NCI-H2107 treated with DMSO at 0.1 percent for 48 hours (cell line): ENCODE data around the gene RCBTB2.

ENCODE experiments used
- DNase-seq: peaks from one replicate; lab custom pipeline; 2025; ENCODE audit not compliant: unreplicated experiment; lab: John Stamatoyannopoulos, UW

The RCBTB2 gene

DNA sequence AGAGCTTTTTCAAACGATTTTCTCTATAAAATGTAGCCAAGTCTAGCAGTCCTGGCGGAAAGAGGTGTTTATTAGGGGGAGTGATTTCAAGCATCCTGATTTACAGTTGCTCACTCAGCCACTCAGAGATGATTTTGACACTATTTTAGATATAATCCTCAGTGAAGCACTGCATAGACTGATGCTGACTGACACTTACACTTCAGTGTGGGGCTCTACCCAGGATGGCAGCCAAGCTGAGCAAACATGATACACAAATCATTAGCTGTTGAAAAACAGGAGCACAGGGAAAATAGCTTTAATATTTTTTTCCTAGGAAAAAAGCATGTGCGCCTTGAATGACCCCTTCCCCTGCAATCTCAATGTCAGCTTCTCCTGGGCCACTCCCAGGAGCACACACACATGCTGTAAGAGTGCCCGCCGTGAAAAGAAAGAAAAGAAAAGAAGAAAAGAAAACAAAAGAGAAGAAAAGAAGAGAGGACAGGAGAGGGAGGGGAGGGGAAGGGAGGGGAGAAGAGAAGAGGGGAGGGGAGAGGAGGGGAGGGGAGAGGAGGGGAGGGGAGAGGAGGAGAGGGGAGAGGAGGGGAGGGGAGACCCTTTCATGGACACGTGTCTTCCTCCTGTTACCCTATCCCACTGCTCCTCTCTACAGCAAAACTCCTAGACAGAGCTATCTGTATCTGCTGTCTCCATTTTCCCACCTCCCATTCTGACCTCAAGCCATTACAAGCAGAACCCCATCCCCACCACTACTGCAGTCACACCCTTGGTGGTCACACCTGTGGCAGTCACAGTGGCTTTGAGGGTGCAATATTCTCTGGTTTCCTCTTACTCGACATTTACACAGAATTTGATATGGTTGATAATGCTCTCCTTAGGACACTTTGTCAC is 36.4 kb downstream of the RCBTB2 start:
- peak; percentile 5 for DNase-seq

DNA sequence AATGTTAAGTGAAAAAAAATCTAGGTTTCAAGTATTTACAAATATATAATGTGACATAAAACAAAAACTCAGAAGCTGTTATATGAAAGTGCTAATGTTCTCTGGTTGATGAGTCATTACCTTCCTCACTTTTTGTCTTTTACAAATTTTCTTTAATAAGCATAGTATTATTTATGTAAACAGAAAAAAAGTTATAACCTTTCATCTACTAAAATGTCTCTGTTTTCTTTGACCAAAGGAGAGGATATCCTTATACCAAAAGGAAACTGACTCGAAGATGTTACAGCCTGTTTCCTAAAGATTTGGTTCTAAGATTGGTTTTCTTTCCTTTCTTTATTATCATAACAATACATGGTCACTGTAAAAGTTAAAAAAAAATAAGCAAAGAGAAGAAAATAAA is 38.0 kb downstream of the RCBTB2 start:
- DNase-seq, result no peak

DNA sequence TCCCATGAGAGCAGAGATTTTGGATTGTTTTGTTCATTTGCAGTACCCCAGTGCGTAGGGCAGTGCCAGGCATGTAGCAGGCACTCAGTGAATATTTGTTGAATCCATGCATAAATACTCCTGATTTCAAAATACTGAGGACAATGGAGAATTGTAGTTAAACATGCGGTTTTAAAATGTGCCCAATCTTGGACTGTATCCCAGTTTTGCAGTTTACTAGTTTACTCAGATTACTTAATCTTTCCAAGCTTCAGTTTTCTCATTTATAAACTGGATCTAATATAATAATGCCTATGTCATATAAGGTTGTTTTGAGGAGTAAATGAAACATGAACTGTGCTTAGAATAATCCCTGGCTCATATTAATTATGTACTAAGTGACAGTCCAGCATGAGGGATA is 39.0 kb downstream of the RCBTB2 start:
- peak; percentile 36 for DNase-seq

- no peak for DNase-seq
These were observed 39.7 kb downstream of the RCBTB2 start for GRCh38 chr13:48493066-48493765.

GRCh38 chr13:48492470-48493065 is 40.3 kb downstream of the RCBTB2 start:
- DNase-seq, result no peak

GRCh38 chr13:48492096-48492440 is 40.8 kb downstream of the RCBTB2 start:
- DNase-seq, result no peak

GRCh38 chr13:48491423-48492095 is 41.3 kb downstream of the RCBTB2 start:
- no peak for DNase-seq

GRCh38 chr13:48490241-48490640 is 42.6 kb downstream of the RCBTB2 start:
- no peak for DNase-seq

DNA sequence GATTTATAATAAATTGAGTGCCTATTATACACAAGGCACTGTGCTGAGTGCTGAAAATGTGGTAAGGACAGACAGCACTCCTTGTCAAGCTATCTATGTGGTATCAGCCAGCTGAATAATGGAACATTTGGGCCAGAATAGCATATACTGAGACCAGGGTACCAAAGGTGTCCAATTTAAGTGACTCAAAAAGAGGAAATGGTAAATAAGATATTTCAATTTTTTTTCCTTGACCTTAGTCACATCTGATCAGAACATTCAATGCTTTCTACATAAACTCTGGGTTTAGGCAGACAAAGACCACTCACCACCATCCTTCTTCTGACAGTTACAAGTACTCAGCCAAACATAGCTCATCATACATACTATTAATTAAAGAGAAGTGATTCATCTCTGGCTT is 43.2 kb downstream of the RCBTB2 start:
- no peak for DNase-seq

GRCh38 chr13:48488995-48489394 is 43.9 kb downstream of the RCBTB2 start:
- no peak for DNase-seq

GRCh38 chr13:48487968-48488367 is 44.9 kb downstream of the RCBTB2 start:
- DNase-seq, result no peak

GRCh38 chr13:48486836-48487235 is 46.0 kb downstream of the RCBTB2 start:
- no peak for DNase-seq

DNA sequence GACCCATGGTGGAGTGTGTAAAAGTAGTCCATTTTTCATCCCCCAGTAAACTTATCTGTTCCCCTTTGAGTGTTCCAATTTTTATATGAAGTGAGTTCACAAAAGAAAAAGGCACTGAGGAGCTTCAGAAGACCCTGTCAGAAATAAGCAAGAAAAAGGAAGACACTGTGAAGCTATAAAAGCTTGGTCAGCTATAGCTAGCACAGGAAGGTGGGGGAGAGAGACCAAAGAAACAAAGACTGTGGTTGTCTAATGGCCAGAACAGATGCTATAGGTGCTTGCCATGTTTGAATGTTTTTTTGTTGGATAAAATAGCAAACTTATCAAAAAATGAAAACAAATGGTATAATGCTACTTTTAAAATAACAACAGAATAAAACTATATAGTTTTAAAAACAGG is 46.5 kb downstream of the RCBTB2 start:
- no peak for DNase-seq

DNA sequence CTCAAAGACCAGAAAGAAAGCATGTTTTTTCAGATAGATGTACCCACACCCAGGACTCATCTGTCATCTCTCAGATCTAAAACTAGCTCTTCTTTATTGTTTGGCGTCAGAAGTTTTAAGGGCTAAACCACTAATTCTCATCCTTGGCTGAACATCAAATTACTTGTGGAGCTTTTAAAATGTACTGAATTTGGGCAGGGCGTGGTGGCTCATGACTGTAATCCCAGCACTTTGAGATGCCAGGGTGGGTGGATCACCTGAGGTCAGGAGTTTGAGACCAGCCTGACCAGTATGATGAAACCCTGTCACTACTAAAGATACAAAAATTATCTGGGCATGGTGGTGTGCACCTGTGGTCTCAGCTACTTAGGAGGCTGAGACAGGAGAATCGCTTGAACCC is 47.4 kb downstream of the RCBTB2 start:
- no peak for DNase-seq

- no peak for DNase-seq
These were observed 49.3 kb downstream of the RCBTB2 start for GRCh38 chr13:48483575-48483974.

DNA sequence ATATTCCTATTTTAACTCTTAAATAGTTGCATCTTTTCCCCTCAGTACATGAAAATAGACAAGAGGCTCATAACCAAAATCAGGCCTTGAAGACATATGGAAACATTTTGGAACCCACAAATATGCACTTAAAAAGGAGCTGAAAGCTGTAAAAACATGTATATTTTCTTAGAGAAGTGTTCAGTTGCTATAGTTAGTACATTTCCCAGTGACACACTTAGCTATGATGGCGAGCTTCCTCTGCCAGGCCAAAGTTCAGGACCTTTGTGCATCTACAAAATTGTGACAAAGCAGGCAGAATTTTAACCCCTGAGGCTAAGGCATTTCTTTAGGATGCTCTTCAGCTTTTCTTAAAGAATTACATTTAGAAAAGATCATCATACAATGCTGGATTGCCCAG is 54.5 kb downstream of the RCBTB2 start:
- DNase-seq, result no peak

GRCh38 chr13:48477191-48477855 is 55.6 kb downstream of the RCBTB2 start:
- no peak for DNase-seq

- no peak for DNase-seq
These were observed 56.2 kb downstream of the RCBTB2 start for GRCh38 chr13:48476686-48477085.

DNA sequence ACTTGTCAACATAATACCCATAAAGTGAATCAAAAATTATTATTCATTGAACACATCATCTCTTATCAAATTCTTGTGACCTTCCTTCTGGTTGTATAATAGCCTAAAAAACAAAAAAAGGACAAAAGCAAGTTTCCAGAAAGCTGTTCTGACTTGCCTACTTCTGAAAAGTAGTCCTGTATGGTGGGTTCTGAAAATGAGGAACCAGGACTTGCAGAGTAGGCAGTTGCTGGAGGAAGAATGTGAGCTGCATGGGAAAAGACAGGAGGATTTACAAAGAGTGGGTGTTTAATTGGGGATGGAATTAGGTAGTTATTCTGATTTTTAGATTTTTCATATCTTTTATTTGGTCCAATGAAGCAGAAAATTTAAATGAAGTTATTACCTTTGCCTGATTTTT is 56.7 kb downstream of the RCBTB2 start:
- DNase-seq, result no peak

DNA sequence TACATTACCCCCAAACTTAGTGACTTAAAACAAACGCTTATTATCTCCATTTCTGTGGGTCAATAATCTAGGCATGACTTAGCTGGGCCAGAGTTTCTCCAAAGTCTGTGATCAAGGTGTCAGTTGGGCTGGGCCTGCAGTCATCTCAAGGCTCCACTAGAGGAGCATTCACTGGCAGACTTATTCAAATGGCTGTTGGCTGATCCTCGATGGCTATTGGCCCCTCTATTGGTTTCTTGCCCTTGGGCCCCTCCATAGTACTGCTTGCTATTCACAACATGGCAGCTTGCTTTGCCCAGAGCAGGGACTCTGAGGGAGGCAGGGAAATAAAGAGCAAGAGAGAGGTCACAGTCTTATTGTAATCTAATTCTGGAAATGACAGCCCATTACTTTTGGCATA is 57.6 kb downstream of the RCBTB2 start:
- DNase-seq, result no peak
